Measurements from ENCODE around the gene ADGRF3. TPM values are rescaled to one million over a fixed set of nuclear protein-coding genes. Genes with fewer than 3 reads are reported as not detected.

ADGRF3 gene
- total RNA-seq, 1 donor from 2014 or later: 0.04 TPM

DNA sequence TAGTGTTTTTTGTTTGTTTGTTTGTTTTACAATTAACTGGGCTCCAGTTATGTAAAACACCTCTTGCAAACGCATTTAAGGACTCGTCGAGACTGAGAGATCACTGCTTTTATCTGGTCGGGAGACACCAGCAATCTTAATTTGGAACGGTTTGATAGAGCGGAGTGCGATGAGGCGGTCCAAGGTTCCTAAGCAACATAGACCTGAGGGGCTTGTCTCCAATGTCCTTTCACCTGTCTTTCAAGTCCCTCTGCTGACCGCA is 1.4 kb downstream of the ADGRF3 start:
- Histone ChIP-seq H3K4me2 (peak overlapping the region; percentile 87), H3K79me2 (ENCODE audit: low read depth) (peaks cover 62% of the 10 kb centered on the region), H2AFZ (replicated peaks) (peak overlapping the region; percentile 78), H4K20me1 (ENCODE audit: low read depth) (peaks cover 15% of the 10 kb centered on the region), H3K4me1 (peaks cover 30% of the 10 kb centered on the region), H3K27me3 (no peaks in the 10 kb centered on the region), H3K9ac (peak overlapping the region; percentile 83), H3K9me3 (ENCODE audit: low read depth) (no peaks in the 10 kb centered on the region), H3K4me3 (peak overlapping the region; percentile 90), H3F3A (ENCODE audit: low read depth) (peaks cover 12% of the 10 kb centered on the region), H3K27ac (peak overlapping the region; percentile 92), H3K36me3 (no peaks in the 10 kb centered on the region)
- H3K27me3 Mint-ChIP-seq (ENCODE audit: insufficient read depth, low read depth): peaks cover 5% of the 10 kb centered on the region
- DNase-seq (ENCODE audit: low spot score): no peak
- H3K36me3 Mint-ChIP-seq: peaks cover 5% of the 10 kb centered on the region
- no peaks in the 10 kb centered on the region for H3K9me3 Mint-ChIP-seq
- TF ChIP-seq EZH2phosphoT487 (IDR thresholded peaks at IDR 0.05): no peak
- no peak for TF ChIP-seq EZH2 (IDR thresholded peaks at IDR 0.05)
- TF ChIP-seq, protein P1, sequence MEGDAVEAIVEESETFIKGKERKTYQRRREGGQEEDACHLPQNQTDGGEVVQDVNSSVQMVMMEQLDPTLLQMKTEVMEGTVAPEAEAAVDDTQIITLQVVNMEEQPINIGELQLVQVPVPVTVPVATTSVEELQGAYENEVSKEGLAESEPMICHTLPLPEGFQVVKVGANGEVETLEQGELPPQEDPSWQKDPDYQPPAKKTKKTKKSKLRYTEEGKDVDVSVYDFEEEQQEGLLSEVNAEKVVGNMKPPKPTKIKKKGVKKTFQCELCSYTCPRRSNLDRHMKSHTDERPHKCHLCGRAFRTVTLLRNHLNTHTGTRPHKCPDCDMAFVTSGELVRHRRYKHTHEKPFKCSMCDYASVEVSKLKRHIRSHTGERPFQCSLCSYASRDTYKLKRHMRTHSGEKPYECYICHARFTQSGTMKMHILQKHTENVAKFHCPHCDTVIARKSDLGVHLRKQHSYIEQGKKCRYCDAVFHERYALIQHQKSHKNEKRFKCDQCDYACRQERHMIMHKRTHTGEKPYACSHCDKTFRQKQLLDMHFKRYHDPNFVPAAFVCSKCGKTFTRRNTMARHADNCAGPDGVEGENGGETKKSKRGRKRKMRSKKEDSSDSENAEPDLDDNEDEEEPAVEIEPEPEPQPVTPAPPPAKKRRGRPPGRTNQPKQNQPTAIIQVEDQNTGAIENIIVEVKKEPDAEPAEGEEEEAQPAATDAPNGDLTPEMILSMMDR (IDR thresholded peaks at IDR 0.05): no peak
- H3K4me1 Mint-ChIP-seq: peaks cover 31% of the 10 kb centered on the region
- H3K4me3 Mint-ChIP-seq: peak overlapping the region; percentile 100
- peak overlapping the region; percentile 100 for H3K27ac Mint-ChIP-seq

DNA sequence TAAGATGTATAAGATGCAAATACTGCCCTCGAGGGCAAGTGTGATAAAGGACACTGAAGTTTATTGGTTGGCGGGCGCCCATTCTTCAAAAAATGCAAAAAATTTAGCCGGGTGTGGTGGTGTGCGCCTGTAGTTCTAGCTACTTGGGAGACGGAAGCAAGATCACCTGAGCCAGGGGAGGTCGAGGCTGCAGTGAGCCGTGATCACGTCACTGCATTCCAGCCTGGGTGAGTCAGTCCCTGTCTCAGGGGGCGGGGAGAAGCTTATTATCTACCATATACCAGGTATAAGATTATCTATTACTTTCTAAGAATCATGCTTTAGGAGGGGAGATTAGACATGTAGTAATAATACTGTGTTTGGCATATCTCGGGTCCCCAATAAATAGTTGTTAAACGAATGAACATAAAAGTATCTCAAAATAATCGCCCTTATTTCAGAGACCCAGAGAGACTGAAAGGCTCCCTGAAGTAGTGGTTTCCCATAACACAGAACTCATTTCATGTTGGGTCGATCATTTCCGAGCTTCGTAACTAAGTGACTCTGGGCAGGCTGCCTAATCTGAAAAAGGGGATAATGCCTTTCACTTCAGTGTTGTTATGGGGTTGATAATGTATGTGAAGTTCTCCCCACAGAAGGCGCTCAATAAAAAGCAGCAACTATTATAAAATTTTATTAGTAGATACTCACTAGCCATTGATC is 1.9 kb downstream of the ADGRF3 start:
- peak overlapping the region; percentile 87 for H3K4me2 ChIP-seq
- H3K27me3 ChIP-seq: no peaks in the 10 kb centered on the region
- H3K9me3 ChIP-seq (ENCODE audit: low read depth): no peaks in the 10 kb centered on the region
- peak overlapping the region; percentile 100 for H3K27ac Mint-ChIP-seq
- H3K36me3 Mint-ChIP-seq: peaks cover 5% of the 10 kb centered on the region
- H3K4me1 ChIP-seq: peaks cover 35% of the 10 kb centered on the region
- peaks cover 57% of the 10 kb centered on the region for H3K79me2 ChIP-seq (ENCODE audit: low read depth)
- H2AFZ ChIP-seq (replicated peaks): no peak overlapping the region
- peaks cover 15% of the 10 kb centered on the region for H4K20me1 ChIP-seq (ENCODE audit: low read depth)
- DNase-seq (ENCODE audit: low spot score): peak; percentile 25
- H3K36me3 ChIP-seq: no peaks in the 10 kb centered on the region
- H3K4me1 Mint-ChIP-seq: peaks cover 34% of the 10 kb centered on the region
- H3K27ac ChIP-seq: peak overlapping the region; percentile 92
- peak overlapping the region; percentile 90 for H3K4me3 ChIP-seq
- TF ChIP-seq EZH2phosphoT487 (IDR thresholded peaks at IDR 0.05) (no peak), EZH2 (IDR thresholded peaks at IDR 0.05) (no peak)
- TF ChIP-seq, protein P1 (IDR thresholded peaks at IDR 0.05): no peak
- no peaks in the 10 kb centered on the region for H3K9me3 Mint-ChIP-seq
- peak overlapping the region; percentile 100 for H3K4me3 Mint-ChIP-seq
- H3K27me3 Mint-ChIP-seq (ENCODE audit: insufficient read depth, low read depth): peaks cover 5% of the 10 kb centered on the region
- H3K9ac ChIP-seq: peak overlapping the region; percentile 83
- peaks cover 17% of the 10 kb centered on the region for H3F3A ChIP-seq (ENCODE audit: low read depth)

DNA sequence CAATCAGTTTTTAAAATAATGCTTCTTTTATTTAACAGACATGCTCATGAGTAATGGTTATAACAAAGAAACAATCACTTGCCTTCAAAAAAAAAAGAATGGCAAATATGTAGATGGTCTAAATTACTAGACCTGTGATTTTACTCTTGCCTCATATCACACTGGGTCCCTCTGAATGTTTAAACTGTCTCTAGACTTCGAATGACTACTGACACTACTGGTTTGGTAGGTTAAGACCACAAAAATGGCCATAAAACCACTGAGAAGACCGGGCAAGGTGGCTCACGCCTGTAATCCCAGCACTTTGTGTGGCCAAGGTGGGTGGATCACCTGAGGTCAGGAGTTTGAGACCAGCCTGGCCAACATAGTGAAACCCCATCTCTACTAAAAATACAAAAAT is 5.8 kb downstream of the ADGRF3 start:
- Histone ChIP-seq H2AFZ (replicated peaks) (no peak overlapping the region), H3K4me2 (no peak overlapping the region), H3K9me3 (ENCODE audit: low read depth) (no peaks in the 10 kb centered on the region), H3K79me2 (ENCODE audit: low read depth) (peaks cover 20% of the 10 kb centered on the region), H4K20me1 (ENCODE audit: low read depth) (no peaks in the 10 kb centered on the region), H3K9ac (no peak overlapping the region), H3F3A (ENCODE audit: low read depth) (peaks cover 24% of the 10 kb centered on the region), H3K4me3 (no peak overlapping the region), H3K4me1 (peaks cover 24% of the 10 kb centered on the region), H3K27ac (no peak overlapping the region), H3K36me3 (no peaks in the 10 kb centered on the region), H3K27me3 (no peaks in the 10 kb centered on the region)
- Mint-ChIP-seq H3K36me3 (no peaks in the 10 kb centered on the region), H3K27me3 (ENCODE audit: insufficient read depth, low read depth) (peaks cover 5% of the 10 kb centered on the region), H3K4me1 (peaks cover 18% of the 10 kb centered on the region), H3K4me3 (no peak overlapping the region), H3K9me3 (no peaks in the 10 kb centered on the region), H3K27ac (no peak overlapping the region)
- no peak for DNase-seq (ENCODE audit: low spot score)
- TF ChIP-seq, protein P1 (IDR thresholded peaks at IDR 0.05): no peak
- TF ChIP-seq EZH2phosphoT487 (IDR thresholded peaks at IDR 0.05) (no peak), EZH2 (IDR thresholded peaks at IDR 0.05) (no peak)
